WTC11 (cell line): ENCODE data around the gene CACNA2D1. TPM values are rescaled to one million over a fixed set of nuclear protein-coding genes. Genes with fewer than 3 reads are reported as not detected.

Experiments used
- ATAC-seq: fragments of 200-7000 bp; cut with Tn5 transposase; 2 replicates; pipeline ENCODE4 v1.10.0; 2021; ENCODE audit warnings: mild to moderate bottlenecking, moderate library complexity
- CTCF ChIA-PET: fragments of 300-600 bp; sonication (Branson Sonifier 250); formaldehyde crosslinking; loops from one replicate; lab custom pipeline; 2021; ENCODE audit warnings: antibody characterized with exemption; lab: Charles Lee
- POLR2A ChIA-PET: fragments of 350-600 bp; sonication (Branson Sonifier 250); formaldehyde crosslinking; loops from one replicate; lab custom pipeline; 2021; ENCODE audit warnings: antibody characterized with exemption; lab: Charles Lee
- DNase-seq: peaks from one replicate; pipeline ENCODE4 v3.0.0; 2021; ENCODE audit warnings: low spot score
- H3K27ac Mint-ChIP-seq: 2 replicates; pipeline ENCODE4 v1.8.0; 2021; ENCODE audit warnings: mixed read lengths
- H3K27me3 Mint-ChIP-seq: 2 replicates; pipeline ENCODE4 v1.8.0; 2021; ENCODE audit warnings: low read depth, mild to moderate bottlenecking, moderate library complexity, mixed read lengths
- H3K36me3 Mint-ChIP-seq: 2 replicates; pipeline ENCODE4 v1.8.0; 2021; ENCODE audit warnings: mixed read lengths
- H3K4me1 Mint-ChIP-seq: 2 replicates; pipeline ENCODE4 v1.8.0; 2022; ENCODE audit warnings: mixed read lengths
- H3K4me3 Mint-ChIP-seq: 2 replicates; pipeline ENCODE4 v1.8.0; 2021; ENCODE audit warnings: mild to moderate bottlenecking, moderate library complexity, mixed read lengths
- H3K9me3 Mint-ChIP-seq: 2 replicates; pipeline ENCODE4 v1.8.0; 2021; ENCODE audit warnings: mixed read lengths
- ESRRA ChIP-seq: sonication (generic); formaldehyde crosslinking; IDR thresholded peaks from 2 replicates; pipeline ENCODE4 v1.8.1; 2022; ENCODE audit warnings: mild to moderate bottlenecking, missing genetic modification reagents, borderline replicate concordance
- HMGA2 ChIP-seq: fragments of 250-450 bp; sonication (Bioruptor Pico); IDR thresholded peaks from 2 replicates; pipeline ENCODE4 v1.4.0; 2021; ENCODE audit warnings: mild to moderate bottlenecking, moderate library complexity
- MYBL2 ChIP-seq: sonication (generic); formaldehyde crosslinking; IDR thresholded peaks from 2 replicates; pipeline ENCODE4 v1.8.1; 2023; ENCODE audit warnings: mild to moderate bottlenecking, moderate library complexity, missing genetic modification reagents
- OVOL2 ChIP-seq: fragments of 250-450 bp; sonication (Bioruptor Pico); IDR thresholded peaks from 2 replicates; pipeline ENCODE4 v1.9.0; 2021; ENCODE audit warnings: mild to moderate bottlenecking, borderline replicate concordance
- SP1 ChIP-seq: sonication (generic); formaldehyde crosslinking; conservative IDR thresholded peaks from 2 replicates; pipeline ENCODE4 v1.8.1; 2022; ENCODE audit warnings: missing genetic modification reagents
- ZBTB21 ChIP-seq: sonication (generic); formaldehyde crosslinking; IDR thresholded peaks from 2 replicates; pipeline ENCODE4 v1.8.1; 2023; ENCODE audit warnings: mild to moderate bottlenecking, missing genetic modification reagents, borderline replicate concordance
- ZNF317 ChIP-seq: sonication (generic); formaldehyde crosslinking; IDR thresholded peaks from 2 replicates; pipeline ENCODE4 v1.8.1; 2023; ENCODE audit warnings: low read depth, mild to moderate bottlenecking, moderate library complexity, missing genetic modification reagents, borderline replicate concordance
- ZNF423 ChIP-seq: fragments of 250-450 bp; sonication (Bioruptor Pico); IDR thresholded peaks from 2 replicates; pipeline ENCODE4 v2.1.2; 2022; ENCODE audit warnings: mild to moderate bottlenecking, moderate library complexity
- total RNA-seq: library from RNA; stranded (reverse); gene quantifications from 3 replicates; pipeline ENCODE4 v1.2.3, GENCODE V29; 2021
- TF ChIP-seq, protein P1 (sequence below): sonication (generic); formaldehyde crosslinking; IDR thresholded peaks from 2 replicates; pipeline ENCODE4 v1.8.1; 2023; ENCODE audit warnings: mild to moderate bottlenecking, missing genetic modification reagents
- TF ChIP-seq, protein P2 (sequence below): sonication (generic); formaldehyde crosslinking; IDR thresholded peaks from 2 replicates; pipeline ENCODE4 v1.8.1; 2023; ENCODE audit warnings: mild to moderate bottlenecking, moderate library complexity, missing genetic modification reagents
- TF ChIP-seq, protein P3 (sequence below): sonication (generic); formaldehyde crosslinking; IDR thresholded peaks from 2 replicates; pipeline ENCODE4 v1.8.1; 2023; ENCODE audit warnings: mild to moderate bottlenecking, missing genetic modification reagents, moderate library complexity
- TF ChIP-seq, protein P4 (sequence below): sonication (generic); formaldehyde crosslinking; IDR thresholded peaks from 2 replicates; pipeline ENCODE4 v1.8.1; 2023; ENCODE audit warnings: mild to moderate bottlenecking, missing genetic modification reagents
- TF ChIP-seq, protein P5 (sequence below): fragments of 250-450 bp; sonication (Bioruptor Pico); IDR thresholded peaks from 2 replicates; pipeline ENCODE4 v2.1.2; 2022; ENCODE audit warnings: mild to moderate bottlenecking, moderate library complexity
- TF ChIP-seq, protein P6 (sequence below): fragments of 250-450 bp; sonication (Bioruptor Pico); IDR thresholded peaks from 2 replicates; pipeline ENCODE4 v1.9.0; 2021; ENCODE audit warnings: moderate library complexity, mild to moderate bottlenecking, inconsistent platforms, borderline replicate concordance
- TF ChIP-seq, protein P7 (sequence below): sonication (generic); formaldehyde crosslinking; IDR thresholded peaks from 2 replicates; pipeline ENCODE4 v1.8.1; 2022; ENCODE audit warnings: low read depth, missing genetic modification reagents, borderline replicate concordance
- TF ChIP-seq, protein P8 (sequence below): fragments of 250-450 bp; sonication (Bioruptor Pico); IDR thresholded peaks from 2 replicates; pipeline ENCODE4 v1.9.0; 2021; ENCODE audit warnings: mild to moderate bottlenecking
- TF ChIP-seq, protein P9 (sequence below): fragments of 250-450 bp; sonication (Bioruptor Pico); IDR thresholded peaks from 2 replicates; pipeline ENCODE4 v1.9.0; 2021; ENCODE audit warnings: mild to moderate bottlenecking, borderline replicate concordance

The CACNA2D1 gene
- total RNA-seq, 1 experiment from 2014 or later: 33.3 TPM

DNA sequence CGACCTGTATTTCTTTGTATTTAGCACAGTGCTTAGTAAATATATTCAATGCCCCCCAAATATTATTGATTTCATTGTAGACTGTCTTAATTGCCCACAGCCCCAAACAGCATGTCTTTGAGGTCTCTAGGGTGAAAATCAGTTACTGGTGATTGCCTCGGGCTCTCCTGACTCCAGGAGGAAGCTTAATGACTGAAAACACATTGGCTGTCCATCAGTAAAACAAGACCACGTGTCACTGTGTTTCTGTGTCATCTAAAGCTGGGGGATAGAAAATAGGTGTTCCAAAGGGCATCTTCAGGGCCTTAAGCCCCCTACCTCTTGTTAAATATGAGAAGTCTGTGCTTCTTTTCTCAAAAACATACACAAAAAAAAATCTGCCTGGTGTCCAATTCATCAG, 67.9 kb downstream of the CACNA2D1 start (continued):
- TF ChIP-seq, protein P1, sequence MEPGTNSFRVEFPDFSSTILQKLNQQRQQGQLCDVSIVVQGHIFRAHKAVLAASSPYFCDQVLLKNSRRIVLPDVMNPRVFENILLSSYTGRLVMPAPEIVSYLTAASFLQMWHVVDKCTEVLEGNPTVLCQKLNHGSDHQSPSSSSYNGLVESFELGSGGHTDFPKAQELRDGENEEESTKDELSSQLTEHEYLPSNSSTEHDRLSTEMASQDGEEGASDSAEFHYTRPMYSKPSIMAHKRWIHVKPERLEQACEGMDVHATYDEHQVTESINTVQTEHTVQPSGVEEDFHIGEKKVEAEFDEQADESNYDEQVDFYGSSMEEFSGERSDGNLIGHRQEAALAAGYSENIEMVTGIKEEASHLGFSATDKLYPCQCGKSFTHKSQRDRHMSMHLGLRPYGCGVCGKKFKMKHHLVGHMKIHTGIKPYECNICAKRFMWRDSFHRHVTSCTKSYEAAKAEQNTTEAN (CRISPR knock-in tag): no peak

DNA sequence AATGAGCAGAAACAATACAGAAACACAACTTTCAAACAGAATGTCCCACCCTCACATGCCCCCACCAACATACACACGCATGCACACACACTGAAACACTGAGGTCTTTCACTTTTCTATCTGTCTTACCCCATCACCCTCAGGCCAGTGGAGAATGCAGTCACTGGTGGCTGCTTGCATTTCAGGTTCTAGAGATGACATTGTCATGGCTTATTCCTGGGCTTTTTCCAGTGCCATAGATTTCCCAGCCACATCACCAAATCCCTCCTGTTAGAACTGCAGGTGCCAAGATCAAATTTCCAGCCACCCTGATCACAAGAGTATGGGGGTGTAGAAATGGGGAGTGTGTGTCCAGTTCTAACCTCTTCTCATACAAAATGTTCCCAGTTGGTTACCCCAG, 68.4 kb downstream of the CACNA2D1 start:
- ATAC-seq: peak; percentile 47
- Mint-ChIP-seq H3K4me1 (peaks cover 30% of the 10 kb centered on the region), H3K27me3 (no peaks in the 10 kb centered on the region), H3K4me3 (no peak overlapping the region), H3K9me3 (no peaks in the 10 kb centered on the region), H3K36me3 (no peaks in the 10 kb centered on the region), H3K27ac (no peak overlapping the region)
- DNase-seq: no peak
- ChIA-PET POLR2A (no interaction called here), CTCF (no interaction called here)
- TF ChIP-seq, protein P2, sequence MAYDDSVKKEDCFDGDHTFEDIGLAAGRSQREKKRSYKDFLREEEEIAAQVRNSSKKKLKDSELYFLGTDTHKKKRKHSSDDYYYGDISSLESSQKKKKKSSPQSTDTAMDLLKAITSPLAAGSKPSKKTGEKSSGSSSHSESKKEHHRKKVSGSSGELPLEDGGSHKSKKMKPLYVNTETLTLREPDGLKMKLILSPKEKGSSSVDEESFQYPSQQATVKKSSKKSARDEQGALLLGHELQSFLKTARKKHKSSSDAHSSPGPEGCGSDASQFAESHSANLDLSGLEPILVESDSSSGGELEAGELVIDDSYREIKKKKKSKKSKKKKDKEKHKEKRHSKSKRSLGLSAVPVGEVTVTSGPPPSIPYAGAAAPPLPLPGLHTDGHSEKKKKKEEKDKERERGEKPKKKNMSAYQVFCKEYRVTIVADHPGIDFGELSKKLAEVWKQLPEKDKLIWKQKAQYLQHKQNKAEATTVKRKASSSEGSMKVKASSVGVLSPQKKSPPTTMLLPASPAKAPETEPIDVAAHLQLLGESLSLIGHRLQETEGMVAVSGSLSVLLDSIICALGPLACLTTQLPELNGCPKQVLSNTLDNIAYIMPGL (CRISPR knock-in tag): no peak
- TF ChIP-seq, protein P3, sequence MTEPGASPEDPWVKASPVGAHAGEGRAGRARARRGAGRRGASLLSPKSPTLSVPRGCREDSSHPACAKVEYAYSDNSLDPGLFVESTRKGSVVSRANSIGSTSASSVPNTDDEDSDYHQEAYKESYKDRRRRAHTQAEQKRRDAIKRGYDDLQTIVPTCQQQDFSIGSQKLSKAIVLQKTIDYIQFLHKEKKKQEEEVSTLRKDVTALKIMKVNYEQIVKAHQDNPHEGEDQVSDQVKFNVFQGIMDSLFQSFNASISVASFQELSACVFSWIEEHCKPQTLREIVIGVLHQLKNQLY: no peak
- TF ChIP-seq SP1 (CRISPR knock-in tag): no peak
- TF ChIP-seq MYBL2: no peak

DNA sequence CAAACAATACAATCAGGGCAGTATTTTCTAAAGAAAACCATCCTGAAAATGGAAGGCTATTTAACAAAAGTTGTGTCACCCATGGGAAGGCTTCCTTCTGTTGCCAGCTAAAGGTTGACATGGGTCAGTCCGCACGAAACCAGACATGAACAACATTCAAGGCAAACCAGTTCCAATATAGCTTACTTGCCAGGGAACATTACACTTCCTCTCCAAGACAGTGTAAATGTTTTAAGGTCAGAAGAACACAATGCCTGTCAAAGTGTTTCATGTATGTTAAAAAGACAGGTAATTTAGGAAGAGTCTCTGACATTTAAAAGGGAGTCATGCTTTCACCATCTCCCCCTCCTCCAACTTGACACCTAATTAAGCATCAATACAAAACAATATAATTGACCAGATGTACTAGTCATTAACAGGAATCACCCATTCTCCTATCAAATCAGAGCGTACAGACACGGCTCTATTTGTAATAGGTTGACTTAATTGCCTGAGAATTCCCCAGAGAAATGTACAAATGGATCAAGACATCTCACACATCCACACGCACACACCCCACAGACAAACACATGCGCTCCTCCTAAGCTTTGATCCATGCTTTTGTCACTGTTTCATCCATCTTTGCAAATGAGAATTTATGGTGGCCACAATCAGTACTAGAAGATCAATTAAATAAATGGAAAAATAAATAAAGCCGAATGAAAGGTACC, 69.5 kb downstream of the CACNA2D1 start:
- Mint-ChIP-seq H3K27ac (no peak overlapping the region), H3K4me3 (no peak overlapping the region), H3K9me3 (no peaks in the 10 kb centered on the region), H3K36me3 (no peaks in the 10 kb centered on the region), H3K27me3 (no peaks in the 10 kb centered on the region), H3K4me1 (peaks cover 30% of the 10 kb centered on the region)
- CTCF ChIA-PET: no interaction called here
- no peak for ATAC-seq
- no peak for DNase-seq
- POLR2A ChIA-PET: no interaction called here
- TF ChIP-seq ESRRA (CRISPR knock-in tag): no peak
- TF ChIP-seq ZNF317 (CRISPR knock-in tag): no peak
- TF ChIP-seq, protein P4, sequence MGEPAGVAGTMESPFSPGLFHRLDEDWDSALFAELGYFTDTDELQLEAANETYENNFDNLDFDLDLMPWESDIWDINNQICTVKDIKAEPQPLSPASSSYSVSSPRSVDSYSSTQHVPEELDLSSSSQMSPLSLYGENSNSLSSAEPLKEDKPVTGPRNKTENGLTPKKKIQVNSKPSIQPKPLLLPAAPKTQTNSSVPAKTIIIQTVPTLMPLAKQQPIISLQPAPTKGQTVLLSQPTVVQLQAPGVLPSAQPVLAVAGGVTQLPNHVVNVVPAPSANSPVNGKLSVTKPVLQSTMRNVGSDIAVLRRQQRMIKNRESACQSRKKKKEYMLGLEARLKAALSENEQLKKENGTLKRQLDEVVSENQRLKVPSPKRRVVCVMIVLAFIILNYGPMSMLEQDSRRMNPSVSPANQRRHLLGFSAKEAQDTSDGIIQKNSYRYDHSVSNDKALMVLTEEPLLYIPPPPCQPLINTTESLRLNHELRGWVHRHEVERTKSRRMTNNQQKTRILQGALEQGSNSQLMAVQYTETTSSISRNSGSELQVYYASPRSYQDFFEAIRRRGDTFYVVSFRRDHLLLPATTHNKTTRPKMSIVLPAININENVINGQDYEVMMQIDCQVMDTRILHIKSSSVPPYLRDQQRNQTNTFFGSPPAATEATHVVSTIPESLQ (CRISPR knock-in tag): no peak
- TF ChIP-seq, protein P5, sequence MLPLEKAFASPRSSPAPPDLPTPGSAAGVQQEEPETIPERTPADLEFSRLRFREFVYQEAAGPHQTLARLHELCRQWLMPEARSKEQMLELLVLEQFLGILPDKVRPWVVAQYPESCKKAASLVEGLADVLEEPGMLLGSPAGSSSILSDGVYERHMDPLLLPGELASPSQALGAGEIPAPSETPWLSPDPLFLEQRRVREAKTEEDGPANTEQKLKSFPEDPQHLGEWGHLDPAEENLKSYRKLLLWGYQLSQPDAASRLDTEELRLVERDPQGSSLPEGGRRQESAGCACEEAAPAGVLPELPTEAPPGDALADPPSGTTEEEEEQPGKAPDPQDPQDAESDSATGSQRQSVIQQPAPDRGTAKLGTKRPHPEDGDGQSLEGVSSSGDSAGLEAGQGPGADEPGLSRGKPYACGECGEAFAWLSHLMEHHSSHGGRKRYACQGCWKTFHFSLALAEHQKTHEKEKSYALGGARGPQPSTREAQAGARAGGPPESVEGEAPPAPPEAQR: no peak
- TF ChIP-seq OVOL2: no peak
- TF ChIP-seq, protein P6, sequence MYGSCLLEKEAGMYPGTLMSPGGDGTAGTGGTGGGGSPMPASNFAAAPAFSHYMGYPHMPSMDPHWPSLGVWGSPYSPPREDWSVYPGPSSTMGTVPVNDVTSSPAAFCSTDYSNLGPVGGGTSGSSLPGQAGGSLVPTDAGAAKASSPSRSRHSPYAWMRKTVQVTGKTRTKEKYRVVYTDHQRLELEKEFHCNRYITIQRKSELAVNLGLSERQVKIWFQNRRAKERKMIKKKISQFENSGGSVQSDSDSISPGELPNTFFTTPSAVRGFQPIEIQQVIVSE (CRISPR knock-in tag): no peak
- no peak for TF ChIP-seq HMGA2 (CRISPR knock-in tag)
- no peak for TF ChIP-seq ZNF423 (CRISPR knock-in tag)
- TF ChIP-seq, protein P7, sequence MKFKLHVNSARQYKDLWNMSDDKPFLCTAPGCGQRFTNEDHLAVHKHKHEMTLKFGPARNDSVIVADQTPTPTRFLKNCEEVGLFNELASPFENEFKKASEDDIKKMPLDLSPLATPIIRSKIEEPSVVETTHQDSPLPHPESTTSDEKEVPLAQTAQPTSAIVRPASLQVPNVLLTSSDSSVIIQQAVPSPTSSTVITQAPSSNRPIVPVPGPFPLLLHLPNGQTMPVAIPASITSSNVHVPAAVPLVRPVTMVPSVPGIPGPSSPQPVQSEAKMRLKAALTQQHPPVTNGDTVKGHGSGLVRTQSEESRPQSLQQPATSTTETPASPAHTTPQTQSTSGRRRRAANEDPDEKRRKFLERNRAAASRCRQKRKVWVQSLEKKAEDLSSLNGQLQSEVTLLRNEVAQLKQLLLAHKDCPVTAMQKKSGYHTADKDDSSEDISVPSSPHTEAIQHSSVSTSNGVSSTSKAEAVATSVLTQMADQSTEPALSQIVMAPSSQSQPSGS: no peak
- TF ChIP-seq, protein P8, sequence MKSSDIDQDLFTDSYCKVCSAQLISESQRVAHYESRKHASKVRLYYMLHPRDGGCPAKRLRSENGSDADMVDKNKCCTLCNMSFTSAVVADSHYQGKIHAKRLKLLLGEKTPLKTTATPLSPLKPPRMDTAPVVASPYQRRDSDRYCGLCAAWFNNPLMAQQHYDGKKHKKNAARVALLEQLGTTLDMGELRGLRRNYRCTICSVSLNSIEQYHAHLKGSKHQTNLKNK: no peak
- TF ChIP-seq, protein P9, sequence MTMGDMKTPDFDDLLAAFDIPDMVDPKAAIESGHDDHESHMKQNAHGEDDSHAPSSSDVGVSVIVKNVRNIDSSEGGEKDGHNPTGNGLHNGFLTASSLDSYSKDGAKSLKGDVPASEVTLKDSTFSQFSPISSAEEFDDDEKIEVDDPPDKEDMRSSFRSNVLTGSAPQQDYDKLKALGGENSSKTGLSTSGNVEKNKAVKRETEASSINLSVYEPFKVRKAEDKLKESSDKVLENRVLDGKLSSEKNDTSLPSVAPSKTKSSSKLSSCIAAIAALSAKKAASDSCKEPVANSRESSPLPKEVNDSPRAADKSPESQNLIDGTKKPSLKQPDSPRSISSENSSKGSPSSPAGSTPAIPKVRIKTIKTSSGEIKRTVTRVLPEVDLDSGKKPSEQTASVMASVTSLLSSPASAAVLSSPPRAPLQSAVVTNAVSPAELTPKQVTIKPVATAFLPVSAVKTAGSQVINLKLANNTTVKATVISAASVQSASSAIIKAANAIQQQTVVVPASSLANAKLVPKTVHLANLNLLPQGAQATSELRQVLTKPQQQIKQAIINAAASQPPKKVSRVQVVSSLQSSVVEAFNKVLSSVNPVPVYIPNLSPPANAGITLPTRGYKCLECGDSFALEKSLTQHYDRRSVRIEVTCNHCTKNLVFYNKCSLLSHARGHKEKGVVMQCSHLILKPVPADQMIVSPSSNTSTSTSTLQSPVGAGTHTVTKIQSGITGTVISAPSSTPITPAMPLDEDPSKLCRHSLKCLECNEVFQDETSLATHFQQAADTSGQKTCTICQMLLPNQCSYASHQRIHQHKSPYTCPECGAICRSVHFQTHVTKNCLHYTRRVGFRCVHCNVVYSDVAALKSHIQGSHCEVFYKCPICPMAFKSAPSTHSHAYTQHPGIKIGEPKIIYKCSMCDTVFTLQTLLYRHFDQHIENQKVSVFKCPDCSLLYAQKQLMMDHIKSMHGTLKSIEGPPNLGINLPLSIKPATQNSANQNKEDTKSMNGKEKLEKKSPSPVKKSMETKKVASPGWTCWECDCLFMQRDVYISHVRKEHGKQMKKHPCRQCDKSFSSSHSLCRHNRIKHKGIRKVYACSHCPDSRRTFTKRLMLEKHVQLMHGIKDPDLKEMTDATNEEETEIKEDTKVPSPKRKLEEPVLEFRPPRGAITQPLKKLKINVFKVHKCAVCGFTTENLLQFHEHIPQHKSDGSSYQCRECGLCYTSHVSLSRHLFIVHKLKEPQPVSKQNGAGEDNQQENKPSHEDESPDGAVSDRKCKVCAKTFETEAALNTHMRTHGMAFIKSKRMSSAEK (CRISPR knock-in tag): no peak
- no peak for TF ChIP-seq ZBTB21 (CRISPR knock-in tag)
